Myocyte (in vitro differentiated cells): ENCODE results near the gene POMGNT1. TPM values are rescaled to one million over a fixed set of nuclear protein-coding genes. Genes with fewer than 3 reads are reported as not detected.

ENCODE experiments used
- DNase-seq: peaks from one replicate; pipeline ENCODE4 v3.0.0-alpha.2; 2012; ENCODE audit warnings: low read depth
- total RNA-seq: library from RNA; depleted of rRNA; stranded (reverse); fragments of >200 nt; gene quantifications from 2 replicates; pipeline ENCODE4 v1.2.3, GENCODE V29; 2014

POMGNT1 gene
- total RNA-seq, 1 donor from 2014 or later, result 142 TPM

DNA sequence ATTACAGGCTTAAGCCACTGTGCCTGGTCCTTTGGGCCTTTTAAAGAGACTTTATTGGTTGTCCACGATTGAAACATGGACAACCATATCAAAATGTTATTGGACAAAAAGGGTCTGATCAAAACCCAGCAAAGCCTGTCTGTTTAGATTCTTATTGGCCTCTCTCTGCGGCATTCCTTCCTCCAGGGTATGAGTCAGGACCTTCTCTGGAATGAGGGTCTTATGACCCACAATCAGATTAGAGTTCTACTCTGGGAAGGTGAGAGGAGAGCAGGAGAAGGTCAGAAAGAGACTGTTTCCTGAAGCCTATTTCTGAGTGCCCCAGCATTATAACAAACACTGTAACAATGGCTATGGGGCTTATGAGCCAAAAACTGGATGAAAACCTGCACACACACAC is 12.8 kb upstream of the POMGNT1 start:
- no peak for DNase-seq

DNA sequence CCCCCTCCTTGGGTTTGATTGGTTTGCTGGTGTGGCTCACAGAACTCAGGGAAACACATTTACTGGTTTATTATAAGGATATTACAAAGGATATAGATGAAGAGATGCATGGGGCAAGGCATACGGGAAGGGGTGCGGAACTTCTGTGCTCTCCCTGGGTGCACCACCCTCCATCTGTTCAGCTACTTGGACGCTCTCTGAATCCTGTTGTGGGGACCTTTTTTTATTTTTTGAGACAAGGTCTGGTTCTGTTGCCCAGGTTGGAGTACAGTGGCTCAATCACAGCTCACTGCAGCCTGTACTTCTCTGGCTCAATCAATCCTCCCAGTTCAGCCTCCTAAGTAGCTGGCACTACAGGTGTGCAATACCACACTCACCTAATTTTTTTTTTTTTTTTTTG is 12.3 kb upstream of the POMGNT1 start:
- DNase-seq, result no peak

DNA sequence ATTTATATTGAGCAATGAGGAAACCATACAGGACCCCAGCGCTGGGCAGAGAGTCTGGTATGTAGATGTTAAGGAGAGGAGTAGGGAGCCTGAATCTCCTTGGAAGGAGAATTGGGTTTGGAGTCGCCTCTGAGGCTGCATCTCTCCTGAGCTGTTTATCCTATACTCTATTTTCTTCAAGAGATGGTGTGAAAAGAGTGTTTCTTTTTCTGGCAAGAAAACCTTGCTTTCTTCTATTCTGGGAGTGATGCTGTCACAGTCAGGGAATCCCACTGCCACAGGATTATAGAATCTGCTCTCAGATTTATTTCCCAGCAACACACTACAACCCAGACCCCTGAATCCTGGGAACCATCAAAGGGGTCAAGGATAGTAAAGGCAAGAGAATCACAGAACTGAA is 8.2 kb upstream of the POMGNT1 start:
- DNase-seq, result no peak

DNA sequence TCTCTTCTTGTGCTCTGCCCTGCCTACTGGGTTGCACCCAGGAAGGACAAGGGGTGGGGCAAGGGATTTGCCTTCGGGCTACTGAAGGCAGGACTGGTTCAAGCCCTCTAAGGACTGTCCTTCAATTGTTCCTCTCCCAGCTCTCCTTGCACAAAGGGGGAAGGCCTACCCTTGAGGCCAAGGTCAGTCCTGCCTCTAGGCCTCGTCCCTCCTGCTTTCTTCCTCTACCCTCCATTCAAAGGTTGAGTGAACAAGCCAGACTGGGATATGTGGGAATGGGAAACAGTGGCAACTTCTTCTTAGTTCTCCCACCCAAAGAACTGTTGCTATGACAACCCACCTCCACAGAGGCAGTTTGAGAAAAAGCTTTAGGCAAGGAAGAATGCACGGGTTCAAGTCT is 7.6 kb upstream of the POMGNT1 start:
- DNase-seq, result no peak

DNA sequence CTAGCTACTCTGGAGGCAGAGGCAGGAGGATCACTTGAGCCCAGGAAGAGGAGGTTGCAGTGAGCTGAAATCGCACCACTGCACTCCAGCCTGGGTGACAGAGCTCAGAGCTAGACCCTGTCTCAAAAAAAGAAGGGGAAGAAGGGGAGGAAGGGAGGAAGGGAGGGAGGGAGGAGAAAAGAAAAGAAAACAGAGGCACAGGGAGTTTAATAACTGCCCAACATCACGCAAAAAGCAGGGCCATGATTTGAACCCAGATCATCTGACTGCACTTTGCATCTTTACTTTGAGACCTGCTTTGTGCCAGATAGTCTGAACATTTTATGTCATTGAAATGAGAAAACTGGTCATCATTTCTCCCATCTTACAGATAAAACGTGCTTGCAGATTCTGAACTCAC is 6.9 kb upstream of the POMGNT1 start:
- no peak for DNase-seq

DNA sequence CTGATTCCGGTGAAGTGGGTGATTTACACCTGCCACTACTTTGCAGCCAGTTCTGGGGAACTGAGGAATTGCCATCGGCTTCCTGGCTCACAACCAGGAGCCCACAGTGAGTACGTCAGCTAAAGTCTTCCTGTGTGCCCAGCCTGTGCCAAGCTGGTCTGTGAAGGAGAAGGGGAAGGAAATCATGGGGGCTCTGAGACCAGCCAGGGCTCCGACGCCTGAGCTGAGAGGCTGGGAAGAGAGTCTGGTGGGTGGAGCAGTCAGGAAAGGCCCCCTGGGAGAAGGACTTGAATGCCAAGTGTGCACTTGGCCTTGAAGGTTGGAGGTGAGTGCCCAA is 6.1 kb upstream of the POMGNT1 start:
- DNase-seq, result no peak

DNA sequence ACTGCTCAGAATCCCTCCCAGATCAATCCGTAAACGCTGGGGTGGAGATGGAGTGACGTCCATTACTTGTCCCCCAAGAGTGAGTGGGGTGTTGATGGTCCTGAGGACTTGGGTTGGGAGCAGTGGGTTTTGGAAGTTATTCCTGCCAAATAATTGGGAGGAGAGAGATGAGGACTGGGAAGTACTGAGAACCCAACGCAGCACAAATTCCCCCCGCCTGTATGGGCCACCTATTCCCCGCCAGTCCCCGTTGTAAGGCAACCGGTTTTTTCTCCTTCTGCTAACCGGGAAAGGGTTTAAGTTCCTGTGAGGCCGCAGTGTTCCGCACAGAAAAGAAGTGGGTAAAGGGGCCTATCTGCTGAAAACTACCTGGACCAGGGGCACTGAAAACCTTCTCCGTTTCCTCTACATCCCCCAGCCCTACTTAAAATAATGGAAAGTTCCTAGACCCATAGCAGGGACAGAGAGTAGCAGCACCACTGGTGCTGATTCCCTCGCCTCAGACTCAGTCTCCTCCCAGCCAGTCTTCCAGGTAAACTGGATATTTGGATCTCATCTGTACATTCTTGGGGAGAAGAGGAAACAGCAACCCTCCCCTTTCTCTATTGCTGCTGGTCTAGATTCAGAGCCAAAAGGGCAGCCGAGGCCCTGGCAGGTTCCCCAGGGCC is 5.6 kb upstream of the POMGNT1 start:
- DNase-seq, result no peak

DNA sequence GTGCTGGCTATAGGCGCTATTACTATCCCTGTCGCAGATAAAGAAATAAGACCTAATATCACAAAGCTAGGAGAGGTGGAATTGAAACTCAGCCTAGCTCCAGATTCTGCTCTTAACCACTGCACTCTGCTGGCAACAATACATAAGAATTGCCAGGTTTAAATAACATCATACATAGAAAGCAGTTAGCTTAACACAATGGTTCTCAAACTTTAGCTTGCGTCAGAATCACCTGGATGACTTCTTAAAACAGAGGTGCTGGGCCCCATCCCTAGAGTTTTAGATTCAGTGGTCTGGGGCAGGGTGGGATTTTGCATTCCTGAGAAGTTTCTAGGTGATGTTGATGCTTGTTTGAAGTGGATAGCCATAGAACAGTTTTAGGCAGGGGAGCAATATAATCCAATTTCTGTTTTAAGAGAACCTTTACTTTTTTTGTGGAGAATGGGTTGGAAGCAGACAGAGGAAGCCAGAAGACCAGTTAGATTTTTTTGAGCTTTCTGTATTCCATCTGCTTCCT is 1.1 kb upstream of the POMGNT1 start:
- no peak for DNase-seq

DNA sequence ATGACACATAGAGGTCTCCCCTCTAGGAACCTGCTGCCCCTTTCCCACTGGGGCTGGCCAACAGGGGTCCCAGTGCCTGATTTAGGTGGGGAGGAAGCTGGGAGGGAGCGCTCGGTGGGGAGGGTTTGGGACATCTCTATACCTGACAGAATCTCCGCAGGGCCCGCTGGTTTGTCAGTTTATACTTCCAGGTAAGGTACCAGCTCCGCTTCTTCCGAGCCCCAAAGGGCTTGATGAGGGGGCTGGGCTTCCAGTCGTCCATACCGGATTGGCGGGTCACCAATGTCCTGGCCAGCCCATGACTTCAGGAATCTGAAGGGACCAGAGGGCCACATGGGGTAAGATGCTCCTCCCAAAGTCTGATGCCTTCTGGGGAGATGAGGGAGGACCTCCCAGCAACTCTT is 672 bp downstream of the POMGNT1 start:
- no peak for DNase-seq

DNA sequence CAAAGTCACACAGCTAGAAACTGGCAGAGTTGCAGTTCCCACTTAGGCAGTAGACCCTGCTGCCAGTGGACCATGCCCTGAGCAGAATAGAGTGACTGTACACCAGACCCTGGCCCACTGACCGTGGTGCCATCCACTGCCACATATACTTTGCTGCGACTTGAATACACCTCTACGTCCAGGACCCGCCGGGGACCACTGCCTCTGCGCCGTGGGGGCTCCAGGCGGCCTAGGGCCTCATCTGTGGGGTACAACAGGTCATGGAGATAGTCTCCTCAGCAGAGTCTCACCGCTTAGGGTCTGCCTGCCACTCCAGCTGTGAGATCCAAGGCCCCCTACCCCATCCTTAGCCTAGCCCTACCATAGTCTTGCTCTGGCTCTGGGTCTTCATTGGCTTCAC is 1.6 kb downstream of the POMGNT1 start:
- DNase-seq, result no peak

DNA sequence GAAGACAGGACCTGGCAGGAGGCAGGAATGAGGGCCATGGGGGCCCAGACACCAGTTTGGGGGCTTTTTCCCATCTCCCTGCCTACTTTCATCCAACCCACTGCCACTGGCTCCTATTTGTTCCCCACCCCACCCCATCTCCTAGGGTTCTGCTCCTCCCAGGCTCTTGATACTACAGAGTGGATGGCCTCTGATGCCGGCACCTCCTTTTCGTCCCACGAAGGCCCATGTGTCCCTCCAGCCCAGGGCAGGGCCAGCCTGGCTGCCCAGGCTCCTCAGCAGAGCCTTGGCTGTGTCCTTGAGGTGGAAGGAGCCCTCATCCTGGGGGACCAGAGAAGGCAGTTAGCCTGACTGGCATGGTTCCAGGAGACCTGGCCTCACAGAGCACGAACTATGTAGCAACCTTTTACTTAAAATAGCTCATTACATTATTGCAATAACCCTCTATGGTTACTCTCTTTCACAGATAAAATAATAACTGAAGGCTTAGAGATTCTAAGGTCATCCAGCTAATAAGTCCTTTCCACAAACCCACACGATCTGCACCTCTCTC is 3.5 kb downstream of the POMGNT1 start:
- DNase-seq, result no peak

DNA sequence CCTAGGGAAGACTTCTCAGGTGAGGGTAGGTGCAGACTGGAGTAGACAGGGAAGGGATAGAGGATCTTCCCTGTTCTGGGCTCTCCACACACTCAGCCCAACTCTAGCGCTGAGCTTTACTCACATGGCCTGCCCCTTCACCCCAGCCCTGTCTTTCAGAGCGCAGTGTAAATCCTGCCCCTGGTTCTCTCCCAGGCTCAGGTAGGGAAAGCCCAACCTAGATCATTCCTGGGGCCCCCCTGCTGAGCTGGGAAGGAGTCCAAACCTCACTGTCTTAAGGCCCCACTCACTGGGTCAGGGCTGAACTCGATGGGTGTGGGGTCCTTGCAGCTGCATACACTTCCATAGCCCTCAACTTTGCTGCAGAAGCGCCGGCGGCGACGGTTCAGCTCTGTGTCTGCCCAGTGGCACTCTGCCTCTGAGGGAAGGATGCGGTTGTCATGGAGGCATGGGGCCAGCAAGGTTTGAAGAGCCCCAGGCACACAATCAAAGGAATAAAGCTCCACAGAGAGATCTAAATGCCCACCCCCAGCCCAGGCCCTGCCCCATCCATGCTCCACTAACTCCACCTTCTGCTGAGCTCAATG is 4.2 kb downstream of the POMGNT1 start:
- no peak for DNase-seq

DNA sequence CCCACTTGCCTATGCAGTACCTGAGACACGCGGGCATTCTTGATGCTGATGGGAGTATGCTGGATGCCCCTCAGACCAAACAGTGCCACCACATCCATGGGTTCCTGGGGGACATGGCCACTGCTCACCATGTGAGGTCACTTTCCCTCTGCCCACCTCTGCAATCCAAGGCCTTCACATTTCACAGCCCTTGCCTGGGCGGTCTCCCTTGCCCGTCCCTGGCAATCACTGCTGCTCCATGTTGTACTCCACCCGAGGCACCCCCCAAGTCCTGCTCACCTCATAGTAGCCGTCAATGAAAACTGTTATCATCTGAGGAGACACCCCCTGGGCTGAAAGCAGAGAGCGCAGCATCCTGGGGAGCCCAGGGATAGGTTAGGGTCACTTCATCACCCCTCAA is 4.9 kb downstream of the POMGNT1 start:
- DNase-seq, result no peak

DNA sequence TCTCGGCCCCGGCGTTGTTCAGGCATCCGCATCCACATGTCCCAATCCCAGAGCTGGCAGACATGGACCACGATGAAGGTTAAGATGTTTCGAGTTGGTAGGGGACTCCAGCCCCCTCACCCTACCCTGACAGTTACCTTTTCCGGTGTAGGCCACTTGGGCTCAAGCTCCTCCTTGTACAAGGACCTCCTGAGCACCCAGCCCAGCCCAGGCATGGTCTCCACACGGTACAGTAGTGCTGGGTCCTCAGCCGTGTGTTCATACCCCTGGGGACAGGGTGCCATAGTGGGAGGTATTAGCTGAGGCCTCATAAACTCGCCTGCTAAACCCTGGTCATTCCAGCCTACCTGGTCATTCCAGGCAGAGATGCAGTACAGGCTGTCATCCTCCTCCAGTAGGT is 6.1 kb downstream of the POMGNT1 start:
- DNase-seq, result no peak

DNA sequence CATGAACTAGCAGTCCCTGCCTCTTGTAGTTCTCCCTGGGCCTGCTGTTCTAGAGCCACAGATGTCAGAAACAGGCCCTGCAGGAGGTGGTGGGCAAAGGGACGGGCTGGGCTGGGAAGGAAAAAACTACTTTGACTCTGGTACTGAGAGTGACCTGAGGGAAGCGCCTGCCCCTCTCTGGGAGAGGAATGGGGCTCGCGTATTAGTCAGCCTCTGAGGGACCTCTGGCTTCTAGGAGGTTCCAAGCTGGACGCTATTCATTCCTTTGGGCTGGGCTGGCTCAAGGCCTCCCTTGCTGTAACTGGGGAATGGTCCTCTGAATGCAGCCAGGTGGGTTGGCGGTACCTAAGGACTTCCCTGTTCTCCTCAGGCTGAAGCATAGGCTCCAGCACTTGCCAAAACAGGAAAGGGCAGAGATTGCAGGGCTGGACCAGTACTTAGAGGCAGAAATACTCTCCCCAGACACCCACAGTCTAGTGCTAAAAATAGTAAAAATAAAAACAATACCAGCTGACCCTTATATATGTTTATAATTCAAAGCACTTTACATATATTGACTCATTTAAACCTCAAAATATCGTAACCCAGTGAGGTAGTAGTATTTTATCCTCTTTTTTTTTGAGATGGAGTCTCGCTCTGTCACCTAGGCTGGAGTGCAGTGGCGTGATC is 7.1 kb downstream of the POMGNT1 start:
- no peak for DNase-seq

DNA sequence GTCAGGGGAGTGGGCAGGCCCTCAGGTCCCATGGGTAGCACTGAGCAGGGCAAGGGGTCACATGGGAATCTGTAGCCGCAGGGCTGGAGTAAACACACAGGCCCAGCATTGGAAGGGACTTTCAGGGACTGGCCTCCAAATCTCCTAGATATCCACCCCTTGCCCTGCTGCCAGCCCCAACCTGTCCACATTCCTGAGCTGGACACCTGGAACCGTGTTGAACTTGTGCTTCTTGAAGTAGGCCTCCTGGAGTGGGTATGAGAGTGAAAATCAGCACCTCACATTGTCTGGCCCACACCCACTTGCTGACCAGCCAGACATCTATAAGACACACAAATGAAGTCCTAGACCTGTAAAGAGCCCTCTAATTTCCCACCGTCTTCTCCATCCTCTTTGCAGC is 7.7 kb downstream of the POMGNT1 start:
- no peak for DNase-seq

DNA sequence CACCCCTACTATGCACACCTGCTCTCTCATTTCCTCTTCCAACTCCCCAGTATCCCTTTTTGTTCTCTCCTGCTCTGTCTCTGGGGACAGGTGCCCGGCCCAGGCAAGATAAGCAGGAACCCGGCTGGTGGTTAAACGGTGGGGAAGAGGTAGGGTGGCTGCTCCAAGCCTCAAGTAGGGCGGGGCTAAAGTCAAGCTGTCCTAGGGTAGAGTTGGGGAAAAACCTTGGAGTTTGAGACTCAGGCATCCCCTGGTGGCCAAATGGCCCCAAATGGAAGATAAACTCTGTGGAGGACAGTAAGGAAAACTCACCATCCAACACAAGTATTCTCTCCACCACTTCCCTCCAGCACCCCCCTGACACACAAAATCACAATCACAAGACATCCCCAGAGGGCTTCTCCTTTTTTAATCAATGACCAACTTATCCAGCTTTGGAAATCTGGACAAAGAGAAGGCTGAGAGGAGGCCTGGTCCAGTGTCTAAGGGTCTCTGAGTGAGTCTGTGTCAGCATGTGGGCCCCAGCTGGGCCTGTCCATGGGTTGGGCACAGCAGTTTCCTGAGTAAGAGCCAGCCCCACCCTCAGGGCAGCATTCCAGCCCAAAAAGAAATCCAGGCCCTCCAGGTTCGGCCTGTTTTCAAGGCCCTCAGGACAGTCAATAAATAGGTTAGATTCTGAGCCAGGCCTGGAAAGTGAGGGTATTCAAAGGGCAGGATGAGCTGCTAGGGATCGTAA is 9.8 kb downstream of the POMGNT1 start:
- no peak for DNase-seq

DNA sequence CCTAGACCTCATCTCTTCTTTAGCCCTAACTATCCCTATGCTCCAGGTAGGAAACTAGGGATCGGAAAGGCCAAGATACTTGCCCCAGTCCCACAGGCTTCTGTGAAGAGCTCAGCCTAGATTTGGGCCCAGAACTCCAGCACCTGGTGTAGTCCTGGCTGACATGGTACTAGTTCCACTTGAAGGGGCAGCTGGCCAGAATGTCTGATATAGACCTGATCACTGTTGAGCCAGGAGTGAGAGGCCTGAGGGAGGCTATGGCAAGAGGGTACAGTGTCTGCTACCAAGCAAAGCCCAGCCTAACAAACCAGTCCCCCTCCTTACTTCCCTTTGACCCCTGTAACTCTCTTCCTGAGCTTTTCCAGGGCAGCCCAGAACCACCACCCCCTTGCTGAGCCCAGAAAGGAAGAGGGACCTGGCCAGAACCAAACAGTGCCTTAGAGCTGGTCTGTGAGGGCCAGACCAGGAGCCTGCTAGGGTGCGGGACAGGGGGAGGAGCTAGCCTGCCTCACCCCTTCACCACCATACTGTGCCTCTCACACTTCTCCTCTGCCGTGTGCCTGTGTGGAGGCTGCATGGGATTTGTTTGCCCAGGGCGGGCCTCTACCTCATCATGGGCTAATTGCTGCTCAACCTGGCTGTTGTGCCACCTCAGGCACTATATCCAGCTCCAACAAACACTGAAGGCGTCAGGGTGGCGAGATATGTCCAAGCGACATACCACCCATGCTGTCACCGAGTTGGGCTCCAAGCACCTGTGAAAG is 10.9 kb downstream of the POMGNT1 start:
- DNase-seq, result no peak

DNA sequence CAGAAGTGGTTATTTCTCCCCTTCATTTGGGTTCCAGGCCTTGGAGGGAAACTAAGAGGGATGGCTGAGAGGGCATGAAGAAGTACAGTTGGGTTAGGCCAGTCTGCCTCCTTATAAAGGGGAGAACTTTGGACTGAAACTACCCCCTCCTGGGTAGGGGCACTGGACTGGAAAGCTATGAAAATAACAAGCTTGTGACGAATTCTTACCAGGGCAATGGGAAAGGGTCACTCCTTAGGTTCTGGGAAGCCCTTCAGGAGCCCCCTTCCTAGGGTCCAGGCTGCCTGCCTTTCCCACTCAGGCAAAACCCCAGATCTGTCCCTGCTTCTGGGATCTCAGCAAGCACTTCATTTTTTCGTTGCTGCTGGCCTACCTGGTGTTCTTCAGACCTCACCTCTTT is 12.2 kb downstream of the POMGNT1 start:
- DNase-seq, result no peak

DNA sequence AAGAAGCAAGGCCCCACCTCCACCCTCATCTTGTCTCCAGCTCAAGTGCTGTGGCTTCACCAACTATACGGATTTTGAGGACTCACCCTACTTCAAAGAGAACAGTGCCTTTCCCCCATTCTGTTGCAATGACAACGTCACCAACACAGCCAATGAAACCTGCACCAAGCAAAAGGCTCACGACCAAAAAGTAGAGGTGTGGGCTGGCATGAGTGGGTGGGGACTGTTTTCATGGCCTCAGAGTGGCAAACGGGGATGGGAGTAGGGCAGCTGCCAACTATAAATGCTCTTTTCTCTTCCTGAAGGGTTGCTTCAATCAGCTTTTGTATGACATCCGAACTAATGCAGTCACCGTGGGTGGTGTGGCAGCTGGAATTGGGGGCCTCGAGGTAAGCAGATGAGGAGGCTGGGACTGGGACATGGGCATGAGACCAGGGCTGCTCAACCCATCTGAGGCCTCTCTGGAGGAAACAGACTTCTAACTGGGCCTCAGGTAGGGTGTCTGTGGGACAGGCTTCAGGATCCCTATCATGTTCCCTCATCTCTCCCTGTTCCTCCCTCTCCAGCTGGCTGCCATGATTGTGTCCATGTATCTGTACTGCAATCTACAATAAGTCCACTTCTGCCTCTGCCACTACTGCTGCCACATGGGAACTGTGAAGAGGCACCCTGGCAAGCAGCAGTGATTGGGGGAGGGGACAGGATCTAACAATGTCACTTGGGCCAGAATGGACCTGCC is 13.1 kb downstream of the POMGNT1 start:
- no peak for DNase-seq
